Muscle layer of colon (tissue), 2 donors: ENCODE data around the gene IFITM10.
A peak's percentile ranks its signal among the peaks of the same experiment; 100 is the strongest.
"Not testable (repeated sequence)": the region's sequence is repeated elsewhere in the genome, so short reads cannot be mapped to it uniquely, and the experiment has no call there.

ENCODE experiments used
- H3K27ac ChIP-seq: one replicate; pipeline ENCODE4 v1.7.0; 2013; ENCODE audit warnings: low read depth, mild to moderate bottlenecking, low read length, moderate library complexity
- H3K27me3 ChIP-seq, 2 donors: one replicate each; pipeline ENCODE4 v1.7.0; 2013; ENCODE audit warnings: low read length in 2 of 2, mild to moderate bottlenecking in 2 of 2; ENCODE audit not compliant: insufficient read depth in 2 of 2, control insufficient read depth in 1 of 2
- H3K36me3 ChIP-seq: one replicate; pipeline ENCODE4 v1.7.0; 2013; ENCODE audit warnings: mild to moderate bottlenecking, low read length; ENCODE audit not compliant: insufficient read depth
- H3K4me1 ChIP-seq: one replicate; pipeline ENCODE4 v1.7.0; 2013; ENCODE audit warnings: mild to moderate bottlenecking, low read length; ENCODE audit not compliant: insufficient read depth
- H3K4me3 ChIP-seq, 2 donors: one replicate each; pipeline ENCODE4 v1.7.0; 2013; ENCODE audit warnings: low read length in 2 of 2, low read depth in 1 of 2, mild to moderate bottlenecking in 1 of 2, moderate library complexity in 1 of 2
- H3K9ac ChIP-seq: one replicate; pipeline ENCODE4 v1.7.0; 2013; ENCODE audit warnings: low read length
- H3K9me3 ChIP-seq: one replicate; pipeline ENCODE4 v1.7.0; 2013; ENCODE audit warnings: mild to moderate bottlenecking, low read length
- donor health status: abdominal sarcoma.
- donor health status: Adenocarcinoma of cecum.

IFITM10 gene

GRCh38 chr11:1694064-1694845 lies 56.1 kb downstream of the IFITM10 start:
- Histone ChIP-seq H3K9me3 (no peaks in the 10 kb centered on the region), H3K9ac (no peak overlapping the region), H3K4me3 (peak overlapping the region; percentile 47 to 58), H3K36me3 (no peaks in the 10 kb centered on the region), H3K27ac (peak overlapping the region; percentile 50), H3K4me1 (peaks cover 6% of the 10 kb centered on the region), H3K27me3 (peaks cover 0 to 12% of the 10 kb centered on the region in 2 donors)

DNA sequence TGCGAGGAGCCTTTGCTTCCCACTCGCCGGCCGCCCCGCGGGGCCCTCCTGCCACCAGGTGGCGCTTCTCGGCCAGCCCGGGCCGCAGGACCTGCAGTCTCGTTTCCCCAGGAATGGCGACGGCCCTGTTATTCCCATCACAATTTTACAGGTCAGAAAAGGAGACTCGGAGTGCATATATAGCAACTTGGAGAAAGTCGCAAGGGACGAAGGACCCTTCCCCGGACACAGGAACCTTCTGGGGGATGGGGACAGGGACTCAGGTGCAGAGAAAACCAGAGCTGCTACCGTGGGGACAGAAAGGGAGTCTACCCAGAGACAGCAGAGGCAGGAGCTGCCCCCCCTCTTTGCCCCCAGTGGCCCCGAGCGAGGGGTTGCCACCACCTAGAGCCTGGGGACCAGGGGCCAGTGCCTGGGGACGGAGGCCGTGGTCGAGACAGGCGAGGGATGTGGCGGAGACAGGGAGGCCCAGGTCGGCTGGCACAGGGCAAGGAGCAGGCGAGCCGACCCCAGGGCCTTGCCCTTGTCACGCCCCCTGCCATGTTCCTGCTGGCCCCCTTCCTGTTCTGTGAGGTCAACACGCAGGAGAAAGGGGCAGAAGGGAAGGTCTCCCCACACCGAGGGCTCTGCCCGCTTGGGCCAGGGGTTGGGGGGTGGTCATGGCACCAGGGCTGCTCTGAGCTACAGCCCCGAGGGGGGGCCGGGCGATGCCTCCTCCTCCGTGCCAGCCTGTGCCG lies 56.9 kb downstream of the IFITM10 start:
- H3K36me3 ChIP-seq: no peaks in the 10 kb centered on the region
- peak overlapping the region; percentile 50 for H3K27ac ChIP-seq
- H3K9ac ChIP-seq: peak overlapping the region; percentile 65
- H3K4me1 ChIP-seq: peaks cover 6% of the 10 kb centered on the region
- peaks cover 0 to 12% of the 10 kb centered on the region in 2 donors for H3K27me3 ChIP-seq
- H3K4me3 ChIP-seq: peak overlapping the region; percentile 47 to 58
- no peaks in the 10 kb centered on the region for H3K9me3 ChIP-seq

DNA sequence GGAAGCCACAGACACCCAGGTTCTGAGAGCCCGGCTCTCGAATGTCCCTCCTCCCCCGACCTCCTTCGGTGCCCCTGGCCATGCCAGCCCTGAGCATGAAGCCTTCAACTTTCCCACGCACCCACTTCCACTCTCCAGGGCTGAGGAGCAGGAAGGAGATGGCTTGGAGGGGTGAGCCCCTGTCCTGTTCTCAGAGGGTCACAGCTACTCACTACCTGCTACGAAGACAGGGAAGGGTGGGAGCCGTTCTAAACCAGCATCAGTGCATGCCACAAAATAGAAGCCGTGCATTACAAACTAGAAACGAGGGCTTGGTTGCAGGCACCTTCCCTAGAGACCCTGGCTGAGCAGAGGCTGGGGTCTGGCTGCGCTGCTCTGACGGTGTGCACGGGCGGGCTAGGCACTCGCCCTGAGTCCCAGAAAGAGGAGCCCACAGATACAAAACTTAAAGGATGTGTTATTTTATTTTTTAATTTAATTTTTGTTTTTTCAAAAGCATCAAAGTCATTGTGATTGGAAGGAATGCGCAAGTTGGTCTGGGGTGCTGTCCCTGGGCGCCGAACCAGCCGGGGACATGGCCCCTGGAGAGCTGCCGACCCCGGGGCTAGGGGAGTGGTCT lies 57.6 kb downstream of the IFITM10 start:
- Histone ChIP-seq H3K4me1 (peaks cover 6% of the 10 kb centered on the region), H3K9ac (no peak overlapping the region), H3K9me3 (no peaks in the 10 kb centered on the region), H3K27me3 (peaks cover 0 to 12% of the 10 kb centered on the region in 2 donors), H3K4me3 (no peak overlapping the region), H3K36me3 (no peaks in the 10 kb centered on the region), H3K27ac (no peak overlapping the region)

GRCh38 chr11:1691878-1692707 lies 58.3 kb downstream of the IFITM10 start:
- Histone ChIP-seq H3K9me3 (no peaks in the 10 kb centered on the region), H3K27ac (no peak overlapping the region), H3K4me1 (peaks cover 6% of the 10 kb centered on the region), H3K4me3 (no peak overlapping the region), H3K9ac (no peak overlapping the region), H3K36me3 (no peaks in the 10 kb centered on the region), H3K27me3 (peaks cover 0 to 12% of the 10 kb centered on the region in 2 donors)

GRCh38 chr11:1691026-1691877 lies 59.1 kb downstream of the IFITM10 start:
- Histone ChIP-seq H3K9ac (no peak overlapping the region), H3K4me1 (peaks cover 6% of the 10 kb centered on the region), H3K27ac (no peak overlapping the region), H3K9me3 (no peaks in the 10 kb centered on the region), H3K36me3 (no peaks in the 10 kb centered on the region), H3K27me3 (peaks cover 0 to 12% of the 10 kb centered on the region in 2 donors), H3K4me3 (no peak overlapping the region)

GRCh38 chr11:1690167-1691025 lies 60.0 kb downstream of the IFITM10 start:
- Histone ChIP-seq H3K4me3 (no peak overlapping the region), H3K4me1 (peaks cover 6% of the 10 kb centered on the region), H3K9ac (no peak overlapping the region), H3K27me3 (peaks cover 0 to 4% of the 10 kb centered on the region in 2 donors), H3K9me3 (no peaks in the 10 kb centered on the region), H3K27ac (no peak overlapping the region), H3K36me3 (no peaks in the 10 kb centered on the region)

DNA sequence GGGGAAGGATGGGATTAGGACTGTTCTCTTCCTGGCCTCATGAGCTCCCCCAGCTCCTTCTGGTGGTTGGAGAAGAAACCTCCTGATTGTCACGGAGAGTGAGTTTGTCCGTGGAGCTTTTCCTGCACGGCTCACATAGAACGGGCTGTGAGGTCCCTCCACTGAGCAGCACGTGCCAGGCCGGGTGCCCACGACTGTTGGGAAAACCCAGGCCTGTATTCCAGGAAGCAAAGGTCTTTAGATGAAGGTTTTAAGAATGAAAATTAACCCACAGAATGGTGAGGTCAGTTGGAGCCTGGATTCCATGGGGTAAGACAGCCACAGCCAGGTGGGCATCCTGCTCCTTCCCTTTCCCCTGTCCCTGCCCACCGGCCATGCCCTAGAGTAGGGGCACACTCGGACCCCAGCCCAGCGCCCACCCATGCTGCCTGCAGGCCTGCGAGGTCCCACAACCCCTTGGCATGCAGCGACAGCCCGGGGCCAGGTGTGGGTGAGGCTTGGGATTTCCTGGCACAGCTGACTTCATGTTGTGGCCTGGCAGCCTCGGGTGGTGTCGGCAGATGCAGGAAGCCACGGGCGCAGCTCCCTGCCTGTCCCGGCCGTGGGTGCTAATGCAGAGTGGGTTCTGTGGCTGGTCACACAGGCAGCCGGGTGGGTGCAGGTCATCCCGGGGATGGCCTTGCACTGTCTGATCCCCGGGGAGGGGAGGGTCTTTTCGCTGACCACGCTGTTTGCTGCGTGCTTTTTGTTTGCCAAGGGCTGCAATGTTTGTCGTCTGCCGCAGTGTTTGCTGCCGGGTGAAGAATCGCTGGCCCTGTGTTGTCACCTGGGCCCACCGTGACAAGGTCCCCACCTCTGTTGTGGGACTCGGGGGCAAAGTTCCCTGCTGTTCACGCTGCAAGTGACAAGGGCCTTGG lies 60.9 kb downstream of the IFITM10 start:
- H3K27ac ChIP-seq, H3K27me3 ChIP-seq, H3K4me1 ChIP-seq, H3K9ac ChIP-seq, H3K9me3 ChIP-seq, H3K4me3 ChIP-seq, H3K36me3 ChIP-seq: not testable (repeated sequence)

GRCh38 chr11:1688336-1688947 lies 62.0 kb downstream of the IFITM10 start:
- not testable (repeated sequence) for H3K27me3 ChIP-seq, H3K9ac ChIP-seq, H3K4me3 ChIP-seq, H3K4me1 ChIP-seq, H3K27ac ChIP-seq, H3K36me3 ChIP-seq, H3K9me3 ChIP-seq

DNA sequence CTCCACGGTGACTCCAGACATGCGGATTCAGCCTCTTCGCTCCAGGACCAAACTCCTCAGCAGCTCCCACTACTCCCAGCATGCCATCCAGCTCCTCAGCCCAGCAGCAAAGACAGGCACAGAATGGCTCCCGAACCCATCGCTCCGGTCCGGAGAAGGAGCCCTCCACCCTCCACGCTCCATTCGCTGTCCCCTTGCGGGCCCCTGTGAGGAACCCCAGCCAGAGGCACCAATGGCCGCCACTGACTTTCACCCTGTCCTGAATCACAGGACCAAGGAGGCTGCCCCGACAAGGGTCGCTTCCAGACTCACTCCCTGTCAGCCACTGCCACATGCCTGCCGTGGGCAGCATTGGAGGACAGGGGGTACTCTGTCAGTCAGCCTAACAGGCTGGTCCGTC lies 64.2 kb downstream of the IFITM10 start:
- not testable (repeated sequence) for H3K9ac ChIP-seq, H3K9me3 ChIP-seq, H3K36me3 ChIP-seq, H3K4me1 ChIP-seq, H3K4me3 ChIP-seq, H3K27me3 ChIP-seq, H3K27ac ChIP-seq
